BLaER1 treated with 17β-estradiol and CSF1 and Interleukin-3, amounts not matched to agents 10 nM and 100 nM (cell line): ENCODE results near the gene AWAT2.
"Not testable (repeated sequence)": the region's sequence is repeated elsewhere in the genome, so short reads cannot be mapped to it uniquely, and the experiment has no call there.

Experiments
- H3K27ac ChIP-seq, 11 experiments: shearing (Covaris generic); formaldehyde crosslinking; 2 replicates each; pipeline ENCODE4 v1.8.1; 2022
- H3K27me3 ChIP-seq, 11 experiments: shearing (Covaris generic); formaldehyde crosslinking; 2 replicates each; pipeline ENCODE4 v1.8.1; 2022
- H3K36me3 ChIP-seq, 11 experiments: shearing (Covaris generic); formaldehyde crosslinking; 2 replicates each; pipeline ENCODE4 v1.8.1; 2022
- H3K4me1 ChIP-seq, 10 experiments: shearing (Covaris generic); formaldehyde crosslinking; 2 replicates each; pipeline ENCODE4 v1.8.1; 2022
- H3K4me2 ChIP-seq, 11 experiments: shearing (Covaris generic); formaldehyde crosslinking; 2 replicates each; pipeline ENCODE4 v1.8.1; 2022
- H3K4me3 ChIP-seq, 10 experiments: shearing (Covaris generic); formaldehyde crosslinking; 2 replicates each; pipeline ENCODE4 v1.8.1; 2022
- H3K9ac ChIP-seq, 11 experiments: shearing (Covaris generic); formaldehyde crosslinking; 2 replicates each; pipeline ENCODE4 v1.8.1; 2022
- H3K9me3 ChIP-seq, 11 experiments: shearing (Covaris generic); formaldehyde crosslinking; replicated peaks in 1 of 11; 2 replicates each; pipeline ENCODE4 v1.8.1; 2022
- H4K20me1 ChIP-seq, 11 experiments: shearing (Covaris generic); formaldehyde crosslinking; 2 replicates each; pipeline ENCODE4 v1.8.1; 2022
- Cebpa-rat ChIP-seq, 11 experiments: shearing (Covaris generic); IDR thresholded peaks; 2 replicates each; pipeline ENCODE4 v1.8.1; 2022

The AWAT2 gene

GRCh38 chrX:70016513-70016912, 33.2 kb downstream of the AWAT2 start:
- Histone ChIP-seq H4K20me1 (peaks cover 0 to 3% (median 0%) of the 10 kb centered on the region in 11 experiments; a peak in 2 of 22 replicates), H3K9me3 (peaks cover 10 to 28% (median 19%) of the 10 kb centered on the region in 11 experiments; a peak in 20 of 22 replicates), H3K9ac (no peak overlapping the region), H3K4me3 (no peak overlapping the region), H3K4me2 (no peak overlapping the region), H3K36me3 (no peaks in the 10 kb centered on the region), H3K27me3 (peaks cover 73 to 91% (median 87%) of the 10 kb centered on the region in 11 experiments), H3K4me1 (no peaks in the 10 kb centered on the region), H3K27ac (no peak overlapping the region)
- TF ChIP-seq Cebpa-rat (IDR thresholded peaks at IDR 0.05), result no peak

- Histone ChIP-seq H3K4me3 (no peak overlapping the region), H3K9me3 (peaks cover 4 to 20% (median 11%) of the 10 kb centered on the region in 11 experiments; a peak in 18 of 22 replicates), H3K4me2 (no peak overlapping the region), H4K20me1 (peaks cover 0 to 3% (median 0%) of the 10 kb centered on the region in 11 experiments; a peak in 2 of 22 replicates), H3K27me3 (peaks cover 83 to 100% (median 95%) of the 10 kb centered on the region in 11 experiments), H3K27ac (no peak overlapping the region), H3K4me1 (no peaks in the 10 kb centered on the region), H3K36me3 (no peaks in the 10 kb centered on the region), H3K9ac (no peak overlapping the region)
- no peak for TF ChIP-seq Cebpa-rat (IDR thresholded peaks at IDR 0.05)
Measured at GRCh38 chrX:70013466-70014381, 36.0 kb downstream of the AWAT2 start.

GRCh38 chrX:70012756-70013155, 37.0 kb downstream of the AWAT2 start:
- H3K4me2 ChIP-seq, result no peak overlapping the region
- H3K4me1 ChIP-seq, result no peaks in the 10 kb centered on the region
- H4K20me1 ChIP-seq, result peaks cover 0 to 3% (median 0%) of the 10 kb centered on the region in 11 experiments; a peak in 2 of 22 replicates
- peaks cover 0 to 10% (median 2%) of the 10 kb centered on the region in 11 experiments; a peak in 10 of 22 replicates for H3K9me3 ChIP-seq
- H3K4me3 ChIP-seq, result no peak overlapping the region
- H3K27ac ChIP-seq, result no peak overlapping the region
- no peaks in the 10 kb centered on the region for H3K36me3 ChIP-seq
- peaks cover 85 to 100% (median 99%) of the 10 kb centered on the region in 11 experiments for H3K27me3 ChIP-seq
- no peak overlapping the region for H3K9ac ChIP-seq
- no peak for TF ChIP-seq Cebpa-rat (IDR thresholded peaks at IDR 0.05)

- Histone ChIP-seq H3K4me1 (no peaks in the 10 kb centered on the region), H3K4me2 (no peak overlapping the region), H3K4me3 (no peak overlapping the region), H3K36me3 (no peaks in the 10 kb centered on the region), H3K9me3 (peaks cover 0 to 12% (median 0%) of the 10 kb centered on the region in 11 experiments; a peak in 6 of 22 replicates), H4K20me1 (peaks cover 0 to 3% (median 0%) of the 10 kb centered on the region in 11 experiments; a peak in 2 of 22 replicates), H3K27me3 (peaks cover 80 to 100% (median 90%) of the 10 kb centered on the region in 11 experiments), H3K27ac (no peak overlapping the region), H3K9ac (no peak overlapping the region)
- no peak for TF ChIP-seq Cebpa-rat (IDR thresholded peaks at IDR 0.05)
Measured at GRCh38 chrX:70009970-70010369, 39.8 kb downstream of the AWAT2 start.

GRCh38 chrX:70009049-70009448, 40.7 kb downstream of the AWAT2 start:
- TF ChIP-seq Cebpa-rat (IDR thresholded peaks at IDR 0.05), result no peak
- peaks cover 0 to 3% (median 0%) of the 10 kb centered on the region in 11 experiments; a peak in 2 of 22 replicates for H4K20me1 ChIP-seq
- H3K27me3 ChIP-seq, result peaks cover 75 to 100% (median 89%) of the 10 kb centered on the region in 11 experiments
- H3K9ac ChIP-seq, result no peak overlapping the region
- no peak overlapping the region for H3K4me3 ChIP-seq
- no peaks in the 10 kb centered on the region for H3K4me1 ChIP-seq
- H3K4me2 ChIP-seq, result no peak overlapping the region
- no peaks in the 10 kb centered on the region for H3K36me3 ChIP-seq
- H3K27ac ChIP-seq, result no peak overlapping the region
- H3K9me3 ChIP-seq, result peaks cover 0 to 12% (median 0%) of the 10 kb centered on the region in 11 experiments; a peak in 5 of 22 replicates

- Histone ChIP-seq H3K27me3 (peaks cover 75 to 100% (median 89%) of the 10 kb centered on the region in 11 experiments), H3K9ac (no peak overlapping the region), H3K9me3 (peaks cover 0 to 12% (median 0%) of the 10 kb centered on the region in 11 experiments; a peak in 4 of 22 replicates), H3K4me1 (no peaks in the 10 kb centered on the region), H3K4me2 (no peak overlapping the region), H3K36me3 (no peaks in the 10 kb centered on the region), H4K20me1 (peaks cover 0 to 3% (median 0%) of the 10 kb centered on the region in 11 experiments; a peak in 2 of 22 replicates), H3K4me3 (no peak overlapping the region), H3K27ac (no peak overlapping the region)
- TF ChIP-seq Cebpa-rat (IDR thresholded peaks at IDR 0.05), result no peak
Measured at GRCh38 chrX:70007946-70008345, 41.8 kb downstream of the AWAT2 start.

- no peak overlapping the region for H3K27ac ChIP-seq
- peaks cover 46 to 99% (median 86%) of the 10 kb centered on the region in 11 experiments for H3K27me3 ChIP-seq
- H4K20me1 ChIP-seq, result no peaks in the 10 kb centered on the region
- TF ChIP-seq Cebpa-rat (IDR thresholded peaks at IDR 0.05), result no peak
- no peaks in the 10 kb centered on the region for H3K4me1 ChIP-seq
- H3K4me2 ChIP-seq, result no peak overlapping the region
- H3K9me3 ChIP-seq, result peaks cover 0 to 23% (median 14%) of the 10 kb centered on the region in 11 experiments; a peak in 16 of 22 replicates
- no peak overlapping the region for H3K9ac ChIP-seq
- no peak overlapping the region for H3K4me3 ChIP-seq
- H3K36me3 ChIP-seq, result no peaks in the 10 kb centered on the region
Measured at GRCh38 chrX:70001708-70002341, 47.9 kb downstream of the AWAT2 start.

GRCh38 chrX:70001269-70001668, 48.5 kb downstream of the AWAT2 start:
- peaks cover 49 to 99% (median 86%) of the 10 kb centered on the region in 11 experiments for H3K27me3 ChIP-seq
- no peak overlapping the region for H3K4me2 ChIP-seq
- peaks cover 0 to 26% (median 19%) of the 10 kb centered on the region in 11 experiments; a peak in 17 of 22 replicates for H3K9me3 ChIP-seq
- no peak overlapping the region for H3K9ac ChIP-seq
- H3K27ac ChIP-seq, result no peak overlapping the region
- no peaks in the 10 kb centered on the region for H3K36me3 ChIP-seq
- H4K20me1 ChIP-seq, result no peaks in the 10 kb centered on the region
- H3K4me1 ChIP-seq, result no peaks in the 10 kb centered on the region
- H3K4me3 ChIP-seq, result no peak overlapping the region
- no peak for TF ChIP-seq Cebpa-rat (IDR thresholded peaks at IDR 0.05)

GRCh38 chrX:69998299-69998698, 51.4 kb downstream of the AWAT2 start:
- not testable (repeated sequence) for H3K4me3 ChIP-seq, H3K27ac ChIP-seq, H3K9ac ChIP-seq, H3K4me1 ChIP-seq, H4K20me1 ChIP-seq, H3K36me3 ChIP-seq, H3K4me2 ChIP-seq
- Histone ChIP-seq H3K27me3 (peaks cover 51 to 99% (median 92%) of the 10 kb centered on the region in 11 experiments), H3K9me3 (peaks cover 0 to 26% (median 20%) of the 10 kb centered on the region in 11 experiments; a peak in 17 of 22 replicates)
